OCI-LY7 (cell line): Measurements from ENCODE around the gene ABHD17A. TPM values are rescaled to one million over a fixed set of nuclear protein-coding genes. Genes with fewer than 3 reads are reported as not detected.

Experiments
- BruUV-seq: library from RNA; stranded (reverse); fragments of 400-500 nt; replicated peaks from 2 replicates; lab custom pipeline; 2021; lab: Mats Ljungman, UMichigan
- CTCF ChIA-PET: fragments of 300-600 bp; sonication (Branson Sonifier 250); formaldehyde crosslinking; loops from one replicate; lab custom pipeline; 2022; ENCODE audit warnings: antibody characterized with exemption; ENCODE audit not compliant: unreplicated experiment; lab: Charles Lee
- POLR2A ChIA-PET: fragments of 300-600 bp; sonication (Branson Sonifier 250); formaldehyde crosslinking; loops from one replicate; lab custom pipeline; 2022; ENCODE audit warnings: antibody characterized with exemption; lab: Charles Lee
- DNase-seq: peaks from one replicate; pipeline ENCODE4 v3.0.0-alpha.2; 2015; ENCODE audit warnings: low spot score
- H2AFZ ChIP-seq: fragments of 200-600 bp; sonication (generic), shearing (Covaris generic); 2 replicates; pipeline ENCODE4 v1.6.1; 2014; ENCODE audit warnings: mild to moderate bottlenecking, antibody characterized with exemption, low read length, moderate library complexity
- H3K27ac ChIP-seq: fragments of 200-600 bp; sonication (generic); 2 replicates; pipeline ENCODE4 v1.5.1; 2014; ENCODE audit warnings: mixed run types, low read depth, mild to moderate bottlenecking, moderate library complexity, low read length, inconsistent platforms; ENCODE audit not compliant: poor library complexity, severe bottlenecking
- H3K36me3 ChIP-seq: fragments of 200-600 bp; sonication (generic); 2 replicates; pipeline ENCODE4 v1.6.1; 2014; ENCODE audit warnings: mild to moderate bottlenecking, antibody characterized with exemption, low read length, moderate library complexity, mixed read lengths; ENCODE audit not compliant: insufficient read depth
- H3K4me1 ChIP-seq: fragments of 200-600 bp; sonication (generic); 2 replicates; pipeline ENCODE4 v1.5.1; 2014; ENCODE audit warnings: mild to moderate bottlenecking, low read length; ENCODE audit not compliant: insufficient read depth, poor library complexity, severe bottlenecking
- H3K4me2 ChIP-seq: fragments of 200-600 bp; sonication (generic); 2 replicates; pipeline ENCODE4 v1.6.1; 2014; ENCODE audit warnings: mild to moderate bottlenecking, low read length
- H3K4me3 ChIP-seq: fragments of 200-600 bp; sonication (generic); 2 replicates; pipeline ENCODE4 v1.5.1; 2014; ENCODE audit warnings: mild to moderate bottlenecking, low read depth, low read length; ENCODE audit not compliant: poor library complexity, severe bottlenecking
- H3K79me2 ChIP-seq: fragments of 200-600 bp; sonication (generic); 2 replicates; pipeline ENCODE4 v1.6.1; 2016; ENCODE audit warnings: low read depth, mild to moderate bottlenecking, low read length, moderate library complexity, mixed read lengths; ENCODE audit not compliant: insufficient read depth
- H3K9me2 ChIP-seq: fragments of 200-600 bp; sonication (generic); 2 replicates; pipeline ENCODE4 v1.6.1; 2016; ENCODE audit warnings: mild to moderate bottlenecking, low read length, mixed read lengths; ENCODE audit not compliant: insufficient read depth
- H3K9me3 ChIP-seq: fragments of 200-600 bp; sonication (generic); 2 replicates; pipeline ENCODE4 v1.6.1; 2014; ENCODE audit warnings: mild to moderate bottlenecking, mixed run types, low read length, mixed read lengths
- H4K20me1 ChIP-seq: fragments of 200-600 bp; sonication (generic); 2 replicates; pipeline ENCODE4 v1.6.1; 2014; ENCODE audit warnings: mild to moderate bottlenecking, antibody characterized with exemption, low read length, moderate library complexity, mixed read lengths; ENCODE audit not compliant: insufficient read depth
- CTCF ChIP-seq: fragments of 200-600 bp; sonication (generic); conservative IDR thresholded peaks from 2 replicates; pipeline ENCODE4 v1.5.1; 2014; ENCODE audit warnings: mild to moderate bottlenecking, antibody characterized with exemption, low read length, moderate library complexity, mixed read lengths
- EZH2phosphoT487 ChIP-seq: fragments of 200-600 bp; sonication (generic); IDR thresholded peaks from 2 replicates; pipeline ENCODE4 v1.6.1; 2018; ENCODE audit warnings: low read depth, borderline replicate concordance, mild to moderate bottlenecking, mixed run types, antibody characterized with exemption, low read length, moderate library complexity, mixed read lengths
- intact Hi-C: fragments of 100-400 bp; cut with micrococcal nuclease; formaldehyde crosslinking; loops from one replicate; pipeline ENCODE4 v1.10.0; 2022; ENCODE audit not compliant: unreplicated experiment
- total RNA-seq, 2 experiments: library from RNA; depleted of rRNA in 1 of 2; stranded (reverse); fragments of >200 nt in 1 of 2; shearing (Covaris generic) in 1 of 2; gene quantifications; 2 replicates each; pipeline ENCODE4 v1.2.3, GENCODE V29; 2014 to 2022

Gene ABHD17A
- total RNA-seq, 2 experiments from 2014 or later: 71.3 to 130 TPM

GRCh38 chr19:1858412-1859081 is 26.7 kb downstream of the ABHD17A start:
- Histone ChIP-seq H3K4me3 (peak overlapping the region; percentile 2), H3K9me2 (no peaks in the 10 kb centered on the region), H3K4me1 (peaks cover 81% of the 10 kb centered on the region), H3K4me2 (peak overlapping the region; percentile 98), H2AFZ (no peak overlapping the region), H4K20me1 (peaks cover 28% of the 10 kb centered on the region), H3K79me2 (peaks cover 82% of the 10 kb centered on the region), H3K36me3 (peaks cover 15% of the 10 kb centered on the region), H3K9me3 (no peaks in the 10 kb centered on the region), H3K27ac (peak overlapping the region; percentile 86)
- intact Hi-C loops: no loop called here
- no peak for DNase-seq
- no TSS peak for BruUV-seq
- ChIA-PET POLR2A (interaction anchor here (0.6 to 1.2 kb wide), 3 partner anchors 16 to 72 kb away, joined by 3 to 4 read pairs (median 3); no protein-coding TSS in a partner anchor), CTCF (no interaction called here)
- TF ChIP-seq EZH2phosphoT487: no peak
- TF ChIP-seq CTCF: no peak

GRCh38 chr19:1857648-1858326 is 27.5 kb downstream of the ABHD17A start:
- H3K9me2 ChIP-seq: no peaks in the 10 kb centered on the region
- peaks cover 88% of the 10 kb centered on the region for H3K4me1 ChIP-seq
- DNase-seq: no peak
- peaks cover 20% of the 10 kb centered on the region for H3K36me3 ChIP-seq
- H4K20me1 ChIP-seq: peaks cover 28% of the 10 kb centered on the region
- peak overlapping the region; percentile 98 for H3K4me2 ChIP-seq
- peak overlapping the region; percentile 86 for H3K27ac ChIP-seq
- TF ChIP-seq CTCF (no peak), EZH2phosphoT487 (no peak)
- BruUV-seq: no TSS peak
- H3K4me3 ChIP-seq: peak overlapping the region; percentile 68
- ChIA-PET CTCF (no interaction called here), POLR2A (interaction anchor here (0.6 to 1.8 kb wide), 4 partner anchors 17 to 303 kb away, joined by 3 to 6 read pairs (median 4); no protein-coding TSS in a partner anchor)
- intact Hi-C loops: no loop called here
- no peaks in the 10 kb centered on the region for H3K9me3 ChIP-seq
- H3K79me2 ChIP-seq: peaks cover 87% of the 10 kb centered on the region
- H2AFZ ChIP-seq: no peak overlapping the region
